Erythroblast (primary cell): ENCODE results near the gene ETV5.

Source experiments
- GATA1 ChIP-seq: IDR thresholded peaks from 2 replicates; pipeline ENCODE4 v1.6.1; 2011; ENCODE audit warnings: low read depth, mild to moderate bottlenecking, control low read depth, low read length, moderate library complexity
- POLR2A ChIP-seq: IDR thresholded peaks from 2 replicates; pipeline ENCODE4 v1.6.1; 2011; ENCODE audit warnings: mild to moderate bottlenecking, low read length

DNA sequence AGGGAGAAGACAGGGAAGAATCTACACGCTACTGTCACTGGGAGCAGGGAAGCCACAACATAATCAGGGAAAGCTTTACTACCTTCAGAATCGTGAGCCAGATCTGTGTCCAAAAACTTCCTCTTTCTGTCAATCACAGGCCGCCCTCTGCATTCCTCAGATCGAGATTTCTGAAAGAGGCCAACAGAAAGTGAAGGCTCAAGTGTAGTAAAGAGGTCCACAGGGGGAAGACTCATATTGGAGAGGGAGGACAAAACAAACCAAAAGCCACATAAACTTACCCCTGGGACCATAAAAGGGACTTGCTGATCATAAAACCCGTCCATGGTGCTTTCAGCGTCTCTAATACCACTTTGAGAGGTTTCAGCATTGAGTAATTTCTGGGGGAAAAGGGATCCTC, 3.3 kb downstream of the ETV5 start:
- no peak for TF ChIP-seq POLR2A
- TF ChIP-seq GATA1 = no peak
